NK-92 (cell line): Measurements from ENCODE around the gene KCTD14.
A peak's percentile ranks its signal among the peaks of the same experiment; 100 is the strongest.
"Not testable (repeated sequence)": the region's sequence is repeated elsewhere in the genome, so short reads cannot be mapped to it uniquely, and the experiment has no call there.

ENCODE experiments used
- DNase-seq: peaks from one replicate; lab custom pipeline; 2025; ENCODE audit not compliant: unreplicated experiment; lab: John Stamatoyannopoulos, UW

KCTD14 gene

DNA sequence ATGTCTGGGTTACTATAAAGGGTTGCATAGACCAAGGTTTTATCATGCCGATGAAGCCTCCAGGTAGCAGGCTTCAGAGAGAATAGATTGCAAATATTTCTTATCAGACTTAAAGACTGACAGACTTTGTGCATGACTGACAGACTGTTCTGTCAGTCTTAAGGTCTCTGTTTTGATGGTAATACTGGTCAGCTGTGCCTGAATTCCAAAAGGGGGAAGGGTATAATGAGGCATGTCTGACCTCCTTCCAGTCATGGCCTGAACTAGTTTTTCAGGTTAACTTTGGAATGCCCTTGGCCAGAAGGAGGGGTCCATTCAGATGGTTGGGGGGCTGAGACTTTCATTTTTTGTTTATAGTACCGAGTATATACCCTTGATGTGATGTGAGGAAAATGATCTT, 4.7 kb upstream of the KCTD14 start:
- DNase-seq, result no peak

DNA sequence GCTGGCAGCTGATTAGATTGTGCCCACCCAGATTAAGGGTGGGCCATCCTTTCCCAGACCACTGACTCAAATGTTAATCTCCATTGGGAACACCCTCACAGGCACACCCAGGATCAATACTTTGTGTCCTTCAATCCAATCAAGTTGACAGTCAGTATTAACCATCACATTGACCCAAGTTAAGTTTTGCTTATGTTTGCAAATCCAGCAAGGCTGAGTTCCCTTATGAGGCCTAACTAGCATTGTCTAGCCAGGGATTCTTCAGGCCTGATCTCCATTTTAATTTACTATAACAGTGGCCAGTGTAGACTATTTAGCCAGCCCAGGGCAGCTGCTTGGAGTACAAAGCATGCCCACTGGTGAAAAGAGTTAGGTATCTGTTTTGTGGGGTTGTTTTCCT, 2.3 kb upstream of the KCTD14 start:
- DNase-seq, result no peak

DNA sequence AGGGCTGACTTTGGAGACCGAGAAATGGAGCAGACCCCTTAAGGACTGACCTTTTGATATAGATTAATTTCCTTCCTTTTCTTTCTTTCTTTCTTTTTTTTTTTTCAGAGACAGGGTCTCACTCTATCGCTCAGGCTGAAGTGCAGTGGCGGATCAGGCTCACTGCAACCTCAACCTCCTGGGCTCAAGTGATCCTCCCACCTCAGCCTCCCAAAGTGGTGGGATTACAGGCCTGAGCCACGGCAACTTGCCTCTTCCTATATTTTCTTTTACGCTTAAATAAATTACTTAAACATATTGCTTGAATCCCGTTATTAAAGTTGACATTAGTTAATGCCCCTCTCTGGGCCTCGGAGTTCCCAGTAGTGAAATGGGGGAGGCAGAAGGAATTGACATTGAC, 350 bp upstream of the KCTD14 start:
- no peak for DNase-seq

- DNase-seq, result no peak
Measured at GRCh38 chr11:78021611-78022010, 1.5 kb downstream of the KCTD14 start.

- DNase-seq, result no peak
Measured at GRCh38 chr11:78020246-78020645, 2.8 kb downstream of the KCTD14 start.

- no peak for DNase-seq
Measured at GRCh38 chr11:78019808-78020207, 3.3 kb downstream of the KCTD14 start.

DNA sequence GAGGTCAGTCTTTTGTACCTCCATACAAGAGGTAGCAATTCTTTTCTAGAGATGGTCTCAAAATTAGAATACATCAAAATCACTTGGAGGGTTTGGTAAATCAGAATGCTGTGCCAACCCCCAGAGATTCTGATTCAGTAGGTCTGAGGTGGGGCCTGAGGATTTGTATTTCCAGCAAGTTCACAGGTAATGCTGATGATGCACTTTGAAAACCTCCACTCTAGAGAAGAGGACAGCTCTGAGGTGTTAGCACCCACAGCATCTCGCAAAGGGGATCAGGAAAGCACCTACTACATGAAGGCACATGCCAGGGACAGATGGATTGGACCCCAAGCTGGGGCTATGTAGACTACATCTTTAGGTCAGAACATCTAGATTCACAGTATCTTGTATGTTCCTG, 7.2 kb downstream of the KCTD14 start:
- no peak for DNase-seq

- not testable (repeated sequence) for DNase-seq
Measured at GRCh38 chr11:78014937-78015520, 8.0 kb downstream of the KCTD14 start.

GRCh38 chr11:78011301-78011700, 11.8 kb downstream of the KCTD14 start:
- no peak for DNase-seq

DNA sequence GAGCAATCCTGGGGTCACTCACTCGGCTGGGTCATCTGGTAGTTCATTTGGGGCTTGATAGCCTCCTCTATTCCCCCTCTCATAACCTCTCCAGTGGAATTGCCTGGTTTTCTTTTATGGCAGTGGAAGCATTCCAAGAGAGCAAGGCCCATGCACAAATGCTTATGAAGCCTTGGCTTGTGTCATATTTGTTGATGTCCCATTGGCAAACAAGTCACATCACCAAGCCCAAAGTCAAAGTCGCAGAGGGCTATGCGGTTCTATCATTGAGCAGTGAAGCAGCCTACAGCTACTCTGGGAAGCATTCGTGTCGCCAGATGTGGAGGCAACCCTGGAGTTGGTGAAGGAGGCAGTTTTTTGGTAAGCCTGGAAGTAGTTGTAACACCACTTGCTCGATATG, 12.3 kb downstream of the KCTD14 start:
- no peak for DNase-seq

DNA sequence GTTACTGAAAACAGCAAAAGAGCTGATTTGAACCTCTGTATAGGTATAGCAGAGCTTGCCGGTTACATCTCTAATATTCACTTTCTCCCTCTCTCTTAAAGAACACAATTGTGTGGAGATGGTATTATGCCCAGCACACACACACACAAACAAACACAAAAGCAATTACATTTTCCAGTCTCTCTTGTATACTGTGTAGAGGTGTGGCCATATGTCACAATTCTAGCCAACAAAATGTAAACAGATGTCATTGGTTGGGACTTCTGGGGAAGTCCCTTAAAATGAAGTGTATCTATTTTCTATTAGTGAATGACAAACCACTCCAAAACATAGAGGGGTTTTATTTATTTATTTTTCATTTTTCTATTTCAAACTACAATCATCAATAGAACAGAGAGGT, 12.8 kb downstream of the KCTD14 start:
- DNase-seq, result no peak

DNA sequence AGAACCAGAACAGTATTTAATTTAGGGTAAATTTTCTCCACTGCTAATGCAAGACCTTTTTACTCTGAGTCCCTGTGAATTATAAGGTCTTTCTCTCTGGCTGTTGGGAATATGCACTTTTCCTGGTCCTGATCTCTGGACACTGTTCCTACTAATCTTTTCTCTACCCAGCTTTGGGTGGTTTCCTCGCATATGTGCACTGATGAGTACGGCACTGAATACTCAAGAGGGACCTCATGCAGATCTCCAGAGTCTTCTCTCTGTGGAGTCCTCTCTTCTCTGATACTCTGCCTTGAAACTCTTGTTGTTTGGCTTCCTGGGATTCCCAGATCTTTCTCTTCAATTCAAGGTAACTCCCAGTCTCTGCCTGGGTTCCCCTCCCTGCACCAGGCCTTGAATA, 14.0 kb downstream of the KCTD14 start:
- no peak for DNase-seq

GRCh38 chr11:78000193-78000592, 22.9 kb downstream of the KCTD14 start:
- DNase-seq, result no peak

DNA sequence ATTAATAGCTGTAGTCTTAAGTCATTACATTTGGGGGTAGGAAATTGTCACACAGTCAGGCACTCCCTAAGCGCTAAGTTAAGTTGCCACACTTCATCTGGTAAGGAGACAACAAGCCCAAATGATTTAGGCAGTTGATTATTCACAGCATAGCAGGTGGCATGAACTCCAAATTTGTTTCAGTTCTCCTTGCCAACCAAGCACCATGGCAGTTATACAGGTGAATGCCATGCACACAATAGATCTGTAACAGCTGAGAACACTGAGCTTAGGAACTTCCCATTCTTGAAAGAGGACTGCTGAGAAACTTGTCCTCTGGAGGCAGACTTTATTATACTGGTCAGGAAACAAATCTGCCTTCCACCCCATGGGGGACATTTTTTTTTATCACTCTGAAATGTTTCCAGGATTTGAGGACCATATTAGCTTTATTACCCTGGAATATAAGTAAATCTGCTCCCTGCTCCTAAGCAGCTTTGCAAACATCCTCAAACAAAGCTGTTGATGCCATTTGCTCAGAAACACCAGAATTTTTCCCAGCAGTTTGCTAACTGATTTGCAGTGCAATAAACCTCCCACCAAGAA, 23.5 kb downstream of the KCTD14 start:
- DNase-seq, result no peak

DNA sequence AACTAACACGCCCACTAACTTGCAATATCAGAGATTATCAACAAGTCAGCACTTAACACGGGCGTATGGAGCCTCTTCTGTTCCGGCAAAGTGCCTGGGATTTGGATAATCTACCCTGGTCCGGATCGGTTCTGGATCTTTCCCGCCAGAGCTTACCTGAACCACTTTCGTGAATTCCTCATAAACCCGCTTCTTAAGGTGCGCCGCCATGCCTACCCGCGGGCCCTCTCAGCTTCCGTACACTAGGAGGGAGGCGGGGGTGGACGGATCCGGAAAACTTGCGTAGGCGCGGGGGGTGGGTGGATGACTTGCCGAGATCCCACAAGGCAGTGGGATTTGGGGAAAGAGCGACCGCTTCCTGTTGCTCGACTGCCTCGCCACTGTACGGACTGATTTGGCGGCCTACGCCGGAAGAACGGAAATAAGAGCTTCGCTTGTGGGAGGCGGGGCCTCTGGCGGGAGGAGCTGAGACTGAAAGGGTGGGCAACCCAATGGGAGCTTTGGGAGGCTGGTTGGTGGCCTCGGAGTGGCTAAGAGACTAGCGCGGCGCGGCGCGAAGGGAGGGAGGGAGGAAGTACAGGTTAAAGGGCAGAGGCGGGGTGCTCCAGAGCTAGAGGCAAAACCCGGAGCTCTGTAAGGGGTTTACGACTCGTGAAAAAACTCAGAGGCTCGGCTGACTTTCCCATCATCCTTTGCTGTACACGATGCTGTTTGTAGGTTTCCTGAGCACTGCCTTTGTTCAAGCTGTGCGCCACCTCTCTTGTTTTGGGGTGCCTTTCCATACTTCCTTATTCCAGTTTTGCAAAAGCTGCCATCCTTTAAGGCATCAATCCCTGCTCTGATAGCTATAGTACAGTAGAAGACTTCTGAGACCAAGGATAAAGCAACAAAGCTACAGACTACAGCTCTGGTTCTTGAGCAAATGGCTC, 28.4 kb downstream of the KCTD14 start, which contains the start of gene INTS4:
TSS of gene INTS4 (minus strand) at position 235 of the 929 bp plus-strand sequence. CDS start at position 210, 25 bp downstream.
- peak; percentile 88 for DNase-seq

- no peak for DNase-seq
Measured at GRCh38 chr11:77993902-77994301, 29.2 kb downstream of the KCTD14 start.

- no peak for DNase-seq
Measured at GRCh38 chr11:77990981-77991380, 32.1 kb downstream of the KCTD14 start.

DNA sequence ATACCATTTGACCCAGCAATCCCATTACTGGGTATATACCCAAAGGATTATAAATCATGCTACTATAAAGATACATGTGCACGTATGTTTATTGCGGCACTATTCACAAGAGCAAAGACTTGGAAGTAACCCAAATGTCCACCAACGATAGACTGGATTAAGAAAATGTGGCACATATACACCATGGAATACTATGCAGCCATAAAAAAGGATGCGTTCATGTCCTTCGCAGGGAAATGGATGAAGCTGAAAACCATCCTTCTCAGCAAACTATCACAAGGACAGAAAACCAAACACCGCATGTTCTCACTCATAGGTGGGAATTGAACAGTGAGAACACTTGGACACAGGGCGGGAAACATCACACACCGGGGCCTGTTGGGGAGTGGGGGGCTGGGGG, 36.6 kb downstream of the KCTD14 start:
- not testable (repeated sequence) for DNase-seq

- no peak for DNase-seq
Measured at GRCh38 chr11:77981346-77981947, 41.6 kb downstream of the KCTD14 start.

- DNase-seq, result no peak
Measured at GRCh38 chr11:77968337-77968736, 54.7 kb downstream of the KCTD14 start.

- no peak for DNase-seq
Measured at GRCh38 chr11:77967753-77968152, 55.3 kb downstream of the KCTD14 start.

DNA sequence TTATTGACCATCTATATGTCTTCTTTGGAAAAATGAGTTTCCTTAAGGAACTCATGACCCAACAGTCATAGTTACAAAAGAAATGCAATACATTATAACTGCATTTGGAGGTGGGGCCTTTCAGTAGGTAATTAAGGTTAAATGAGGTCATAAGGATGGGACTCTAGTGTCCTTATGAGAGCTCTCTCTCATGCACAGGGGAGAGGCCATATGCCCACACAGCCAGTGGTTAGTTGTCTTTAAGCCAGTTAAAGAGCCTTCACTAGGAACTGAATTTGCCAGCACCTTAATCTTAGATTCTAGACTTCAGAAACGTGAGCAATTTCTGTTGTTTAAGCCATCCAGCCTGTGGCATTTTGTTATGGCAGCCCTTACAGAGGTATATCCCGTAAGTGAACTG, 56.0 kb downstream of the KCTD14 start:
- no peak for DNase-seq
